Measurements from ENCODE around the gene RAD50. TPM values are rescaled to one million over a fixed set of nuclear protein-coding genes. Genes with fewer than 3 reads are reported as not detected.

The RAD50 gene
- total RNA-seq, 4 donors from 2014 or later = 31.1 to 53.7 (median 35.0) TPM

GRCh38 chr5:132678735-132679134, 122.0 kb downstream of the RAD50 start:
- Histone ChIP-seq H3K27me3 (no peaks in the 10 kb centered on the region), H3K4me3 (no peak overlapping the region), H3K9me3 (no peaks in the 10 kb centered on the region), H3K36me3 (no peaks in the 10 kb centered on the region), H3K4me1 (peaks cover 0 to 21% (median 0%) of the 10 kb centered on the region in 3 donors), H3K27ac (no peak overlapping the region)
- 100% methylated on average over 1 of the region's 1 CpG for WGBS, 2 donors (ENCODE audit: low coverage in 1 of 2)
- no peak for ATAC-seq
- no peak for TF ChIP-seq EP300 (IDR thresholded peaks at IDR 0.05)
- TF ChIP-seq POLR2AphosphoS5 (IDR thresholded peaks at IDR 0.05) = no peak
- TF ChIP-seq, protein P1, sequence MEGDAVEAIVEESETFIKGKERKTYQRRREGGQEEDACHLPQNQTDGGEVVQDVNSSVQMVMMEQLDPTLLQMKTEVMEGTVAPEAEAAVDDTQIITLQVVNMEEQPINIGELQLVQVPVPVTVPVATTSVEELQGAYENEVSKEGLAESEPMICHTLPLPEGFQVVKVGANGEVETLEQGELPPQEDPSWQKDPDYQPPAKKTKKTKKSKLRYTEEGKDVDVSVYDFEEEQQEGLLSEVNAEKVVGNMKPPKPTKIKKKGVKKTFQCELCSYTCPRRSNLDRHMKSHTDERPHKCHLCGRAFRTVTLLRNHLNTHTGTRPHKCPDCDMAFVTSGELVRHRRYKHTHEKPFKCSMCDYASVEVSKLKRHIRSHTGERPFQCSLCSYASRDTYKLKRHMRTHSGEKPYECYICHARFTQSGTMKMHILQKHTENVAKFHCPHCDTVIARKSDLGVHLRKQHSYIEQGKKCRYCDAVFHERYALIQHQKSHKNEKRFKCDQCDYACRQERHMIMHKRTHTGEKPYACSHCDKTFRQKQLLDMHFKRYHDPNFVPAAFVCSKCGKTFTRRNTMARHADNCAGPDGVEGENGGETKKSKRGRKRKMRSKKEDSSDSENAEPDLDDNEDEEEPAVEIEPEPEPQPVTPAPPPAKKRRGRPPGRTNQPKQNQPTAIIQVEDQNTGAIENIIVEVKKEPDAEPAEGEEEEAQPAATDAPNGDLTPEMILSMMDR (IDR thresholded peaks at IDR 0.05) = no peak
- no peak for TF ChIP-seq POLR2A (IDR thresholded peaks at IDR 0.05)

GRCh38 chr5:132679166-132679565, 122.4 kb downstream of the RAD50 start:
- Histone ChIP-seq H3K27me3 (no peaks in the 10 kb centered on the region), H3K4me3 (no peak overlapping the region), H3K9me3 (no peaks in the 10 kb centered on the region), H3K4me1 (peaks cover 0 to 20% (median 0%) of the 10 kb centered on the region in 3 donors), H3K36me3 (no peaks in the 10 kb centered on the region), H3K27ac (no peak overlapping the region)
- no peak for ATAC-seq
- WGBS, 2 donors (ENCODE audit: low coverage in 1 of 2) = 90 to 96% methylated on average over 2 to 6 of the region's 7 CpGs
- TF ChIP-seq EP300 (IDR thresholded peaks at IDR 0.05) (no peak), POLR2AphosphoS5 (IDR thresholded peaks at IDR 0.05) (no peak), POLR2A (IDR thresholded peaks at IDR 0.05) (no peak)

GRCh38 chr5:132679717-132680380, 123.1 kb downstream of the RAD50 start:
- H3K4me3 ChIP-seq = no peak overlapping the region
- H3K27ac ChIP-seq = no peak overlapping the region
- H3K36me3 ChIP-seq = no peaks in the 10 kb centered on the region
- TF ChIP-seq POLR2AphosphoS5 (IDR thresholded peaks at IDR 0.05) (no peak), EP300 (IDR thresholded peaks at IDR 0.05) (no peak)
- TF ChIP-seq, protein P1 (IDR thresholded peaks at IDR 0.05) = no peak
- 80 to 92% methylated on average over 4 to 12 of the region's 15 CpGs for WGBS, 2 donors (ENCODE audit: low coverage in 1 of 2)
- no peaks in the 10 kb centered on the region for H3K27me3 ChIP-seq
- peaks cover 0 to 14% (median 0%) of the 10 kb centered on the region in 3 donors for H3K4me1 ChIP-seq
- no peak for ATAC-seq
- H3K9me3 ChIP-seq = no peaks in the 10 kb centered on the region

GRCh38 chr5:132680780-132681475, 124.2 kb downstream of the RAD50 start:
- Histone ChIP-seq H3K36me3 (no peaks in the 10 kb centered on the region), H3K4me1 (peaks cover 0 to 12% (median 0%) of the 10 kb centered on the region in 3 donors), H3K27ac (no peak overlapping the region), H3K9me3 (no peaks in the 10 kb centered on the region), H3K4me3 (no peak overlapping the region), H3K27me3 (no peaks in the 10 kb centered on the region)
- ATAC-seq = no peak
- WGBS, 2 donors (ENCODE audit: low coverage in 1 of 2) = 90 to 93% methylated on average over 7 to 8 of the region's 8 CpGs
- no peak for TF ChIP-seq POLR2AphosphoS5 (IDR thresholded peaks at IDR 0.05)
- no peak for TF ChIP-seq POLR2A (IDR thresholded peaks at IDR 0.05)
- TF ChIP-seq EP300 (IDR thresholded peaks at IDR 0.05) = no peak
- TF ChIP-seq, protein P1 (IDR thresholded peaks at IDR 0.05) = no peak

DNA sequence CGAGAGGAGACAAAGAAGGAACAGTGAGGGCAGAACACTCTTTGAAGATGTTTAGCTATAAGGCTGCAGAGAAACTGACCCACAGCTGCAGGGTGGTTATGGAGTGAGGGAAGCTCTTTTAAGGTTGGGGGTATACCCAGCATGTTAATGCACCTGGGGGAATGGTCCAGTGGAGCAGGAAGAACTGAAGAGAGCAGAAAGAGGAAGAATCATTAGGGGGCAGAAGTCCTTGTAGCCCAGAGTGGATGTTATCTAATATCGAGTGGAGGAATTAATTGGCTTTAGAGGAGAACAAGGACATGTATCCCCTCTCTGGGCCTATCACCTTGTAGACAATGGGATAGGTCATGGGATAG, 124.7 kb downstream of the RAD50 start:
- Histone ChIP-seq H3K36me3 (no peaks in the 10 kb centered on the region), H3K27me3 (no peaks in the 10 kb centered on the region), H3K4me1 (peaks cover 0 to 11% (median 0%) of the 10 kb centered on the region in 3 donors), H3K9me3 (no peaks in the 10 kb centered on the region), H3K27ac (no peak overlapping the region), H3K4me3 (no peak overlapping the region)
- WGBS, 2 donors (ENCODE audit: low coverage in 1 of 2) = 92 to 100% methylated on average over 1 to 2 of the region's 2 CpGs
- ATAC-seq = no peak
- no peak for TF ChIP-seq EP300 (IDR thresholded peaks at IDR 0.05)
- TF ChIP-seq, protein P1 (IDR thresholded peaks at IDR 0.05) = no peak
- TF ChIP-seq POLR2A (IDR thresholded peaks at IDR 0.05) = no peak
